Measurements from ENCODE around the gene CHRNB1. TPM values are rescaled to one million over a fixed set of nuclear protein-coding genes. Genes with fewer than 3 reads are reported as not detected.

The CHRNB1 gene
- total RNA-seq (2014; rRNA removed; shearing (Covaris generic)): 33.3 and 36.9 TPM in 2 replicates

DNA sequence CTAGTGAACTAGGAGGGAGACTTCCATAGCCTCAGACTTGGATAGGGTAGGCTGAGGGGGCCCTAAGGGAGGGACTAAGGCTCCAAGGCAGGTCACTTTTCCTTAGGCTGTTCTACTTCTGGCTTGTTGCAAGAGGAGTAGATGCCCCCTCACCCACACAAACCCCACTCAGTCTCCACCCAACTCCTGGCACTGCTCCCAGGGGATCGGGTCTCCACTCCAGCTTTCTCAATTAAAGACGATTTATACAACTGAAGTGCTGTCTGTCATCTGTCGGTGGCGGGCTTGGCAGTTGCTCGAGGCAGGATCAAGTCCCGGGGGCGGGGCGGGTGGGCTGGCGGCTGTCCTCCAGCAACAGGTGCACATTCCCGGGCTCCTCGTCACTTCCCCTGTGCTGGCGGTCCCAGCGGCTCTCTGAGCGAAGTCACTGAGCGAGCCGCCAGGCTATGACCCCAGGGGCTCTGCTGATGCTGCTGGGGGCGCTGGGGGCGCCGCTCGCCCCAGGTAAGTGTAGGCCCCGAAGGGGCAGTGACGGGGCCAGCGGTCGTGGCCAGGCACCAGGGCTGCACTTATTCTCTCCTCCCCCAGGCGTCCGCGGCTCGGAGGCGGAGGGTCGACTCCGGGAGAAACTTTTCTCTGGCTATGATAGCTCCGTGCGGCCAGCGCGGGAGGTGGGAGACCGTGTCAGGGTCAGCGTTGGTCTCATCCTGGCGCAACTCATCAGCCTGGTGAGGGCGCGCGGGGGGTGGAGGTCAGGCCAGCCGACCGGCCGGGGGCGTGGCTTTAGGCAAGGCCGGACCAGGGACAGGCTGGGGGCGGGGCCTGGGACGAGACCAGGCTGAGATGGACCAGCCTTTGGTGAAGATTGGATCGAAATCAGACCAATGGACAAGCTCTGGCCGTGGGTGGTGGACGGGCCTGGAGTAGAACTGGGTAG lies at the start of gene CHRNB1:
Gene CHRNB1 (plus strand): TSS at position 380 of the 937 bp plus-strand sequence. CDS start 67 bp downstream, at position 447.
- Histone ChIP-seq H3K4me1 (peaks cover 19% of the 10 kb centered on the region), H3K9me3 (replicated peaks) (no peaks in the 10 kb centered on the region), H3K4me3 (peak within 1 kb of the TSS; percentile 97), H3K27me3 (no peaks in the 10 kb centered on the region), H3K27ac (peak within 1 kb of the TSS; percentile 100), H3K36me3 (no peaks in the 10 kb centered on the region; the same call in 1 of the 2 replicates)
- DNase-seq: peak; percentile 84 to 88

DNA sequence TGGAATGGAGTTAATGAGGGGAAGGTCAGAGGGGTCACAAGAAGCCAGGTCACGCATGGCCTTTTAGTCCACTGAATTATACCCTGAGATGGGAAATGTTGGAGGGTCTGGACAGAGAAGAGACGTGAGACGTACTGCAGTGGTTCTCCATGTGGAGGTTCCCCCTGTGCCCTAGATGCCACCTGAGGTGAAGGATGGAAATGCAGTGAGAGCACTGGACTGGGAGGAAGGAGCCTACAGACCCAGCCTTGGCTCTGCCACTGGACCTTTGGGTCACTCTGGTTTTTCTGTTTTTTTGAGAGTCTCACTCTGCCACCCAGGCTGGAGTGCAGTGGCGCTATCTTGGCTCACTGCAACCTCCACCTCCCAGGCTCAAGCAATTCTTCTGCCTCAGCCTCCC lies 48.7 kb upstream of the CHRNB1 start:
- Histone ChIP-seq H3K4me3 (no peak overlapping the region), H3K27me3 (no peaks in the 10 kb centered on the region), H3K27ac (no peak overlapping the region), H3K4me1 (no peaks in the 10 kb centered on the region), H3K36me3 (no peaks in the 10 kb centered on the region), H3K9me3 (replicated peaks) (no peaks in the 10 kb centered on the region)
- no peak for DNase-seq

DNA sequence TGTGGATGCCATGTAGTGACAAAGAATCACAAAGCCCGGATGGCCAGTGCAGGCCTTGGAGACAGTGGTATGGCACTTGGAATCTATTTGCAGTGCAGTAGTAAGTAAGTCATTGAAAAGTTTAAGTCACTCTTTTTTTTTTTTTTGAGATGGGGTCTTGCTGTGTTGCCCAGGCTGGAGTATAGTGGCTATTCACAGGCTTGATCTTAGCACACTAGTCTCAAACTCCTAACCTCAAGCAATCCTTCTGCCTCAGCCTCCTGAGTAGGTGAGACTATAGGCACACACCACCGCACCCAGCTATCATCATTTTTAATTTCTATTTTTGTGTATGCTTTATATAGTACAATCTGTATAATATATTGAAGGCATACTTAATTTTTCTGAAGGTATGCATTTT lies 46.2 kb upstream of the CHRNB1 start:
- DNase-seq: no peak
- Histone ChIP-seq H3K27me3 (no peaks in the 10 kb centered on the region), H3K4me3 (no peak overlapping the region), H3K4me1 (no peaks in the 10 kb centered on the region), H3K36me3 (no peaks in the 10 kb centered on the region), H3K9me3 (replicated peaks) (no peaks in the 10 kb centered on the region), H3K27ac (no peak overlapping the region)

DNA sequence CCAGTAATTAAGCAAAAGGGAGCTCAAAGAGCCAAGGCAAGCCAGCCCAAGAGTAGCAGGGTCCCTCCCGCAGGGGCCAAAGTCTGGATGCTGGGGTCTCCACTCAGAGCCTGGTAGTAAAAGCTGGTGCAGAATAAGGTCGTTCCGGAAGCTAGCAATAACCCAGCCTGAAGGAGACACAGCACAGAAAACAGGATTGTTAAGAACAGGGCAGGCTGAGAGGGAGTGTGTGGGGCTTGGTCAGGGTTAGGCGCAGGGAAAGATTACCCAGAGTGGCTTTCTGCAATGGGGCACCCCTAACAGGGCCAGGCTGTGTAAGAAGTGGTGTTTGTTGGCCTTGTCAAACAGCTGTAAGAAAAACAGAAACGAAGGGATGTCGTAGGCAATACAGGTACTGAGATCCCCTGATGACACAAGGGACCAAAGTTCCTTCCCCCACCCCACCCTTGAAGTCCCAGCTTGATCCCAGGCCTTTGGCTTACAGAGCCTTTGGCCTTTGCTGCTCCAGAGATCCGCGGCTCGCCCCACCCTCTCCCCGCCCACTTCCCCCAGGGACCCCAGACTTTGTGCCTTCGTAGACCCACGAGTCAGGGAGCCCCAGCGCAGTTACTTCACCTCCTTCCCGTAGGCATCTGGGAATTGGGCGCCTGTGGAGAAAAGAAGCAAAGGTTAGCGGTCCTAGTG lies 41.7 kb upstream of the CHRNB1 start:
- Histone ChIP-seq H3K27ac (peak overlapping the region; percentile 37; the same call in 1 of the 2 replicates), H3K4me3 (peak overlapping the region; percentile 68), H3K9me3 (replicated peaks) (no peaks in the 10 kb centered on the region), H3K36me3 (no peaks in the 10 kb centered on the region), H3K4me1 (no peaks in the 10 kb centered on the region), H3K27me3 (no peaks in the 10 kb centered on the region)
- peak; percentile 58 to 63 for DNase-seq

- H3K27me3 ChIP-seq: no peaks in the 10 kb centered on the region
- no peaks in the 10 kb centered on the region for H3K36me3 ChIP-seq
- H3K27ac ChIP-seq: peak overlapping the region; percentile 37; the same call in 1 of the 2 replicates
- no peaks in the 10 kb centered on the region for H3K4me1 ChIP-seq
- DNase-seq: no peak
- H3K4me3 ChIP-seq: peak overlapping the region; percentile 68
- no peaks in the 10 kb centered on the region for H3K9me3 ChIP-seq (replicated peaks)
Observed at GRCh38 chr17:7403727-7403976, 41.2 kb upstream of the CHRNB1 start.

- H3K27me3 ChIP-seq: no peaks in the 10 kb centered on the region
- no peaks in the 10 kb centered on the region for H3K9me3 ChIP-seq (replicated peaks)
- peak within 1 kb of the TSS; percentile 37; the same call in 1 of the 2 replicates for H3K27ac ChIP-seq
- no peaks in the 10 kb centered on the region for H3K4me1 ChIP-seq
- peak within 1 kb of the TSS; percentile 68 for H3K4me3 ChIP-seq
- DNase-seq: peak; percentile 95 to 98
- H3K36me3 ChIP-seq: no peaks in the 10 kb centered on the region
Observed at GRCh38 chr17:7403977-7404736, 40.7 kb upstream of the CHRNB1 start, which contains the start of gene TMEM256. TSS of gene TMEM256 (minus strand) at chr17:7404097. CDS start at chr17:7404084, 13 bp downstream.

DNA sequence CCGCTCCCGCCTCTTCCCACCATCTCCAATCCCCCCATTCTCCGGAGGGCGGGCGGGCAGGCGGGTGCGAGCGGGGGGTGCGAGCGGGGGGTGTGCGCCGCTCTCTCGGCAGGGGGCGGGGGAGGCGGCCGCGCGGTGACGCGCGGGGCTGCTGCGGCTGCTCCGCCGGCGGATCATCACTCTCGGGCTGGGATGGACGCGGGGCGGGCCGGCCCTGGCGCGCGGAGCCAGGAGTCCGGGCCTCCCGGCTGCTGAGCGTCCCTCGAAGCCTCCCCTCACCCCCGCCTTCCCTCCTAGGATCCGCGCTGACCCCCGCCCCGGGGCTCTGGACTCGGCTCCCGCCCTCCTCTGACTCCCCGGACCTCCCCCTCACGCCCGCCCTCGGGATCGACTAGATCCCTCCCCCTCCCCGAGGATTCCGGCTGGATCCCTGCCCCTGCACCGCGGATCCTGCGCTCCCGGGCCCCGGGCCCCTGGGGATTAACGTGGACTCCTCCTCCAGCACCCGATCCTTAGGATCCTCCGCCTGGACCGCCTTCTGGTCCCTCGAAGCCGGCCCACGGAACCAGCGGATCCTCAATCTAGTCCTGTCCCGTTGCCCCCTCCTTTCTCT lies 40.0 kb upstream of the CHRNB1 start:
- peak in 1 of 2 experiments; percentile 42 for DNase-seq
- H3K4me3 ChIP-seq: peak overlapping the region; percentile 68
- no peaks in the 10 kb centered on the region for H3K27me3 ChIP-seq
- H3K27ac ChIP-seq: peak overlapping the region; percentile 11; the same call in 1 of the 2 replicates
- no peaks in the 10 kb centered on the region for H3K9me3 ChIP-seq (replicated peaks)
- H3K4me1 ChIP-seq: no peaks in the 10 kb centered on the region
- no peaks in the 10 kb centered on the region for H3K36me3 ChIP-seq

GRCh38 chr17:7405350-7406234 lies 39.3 kb upstream of the CHRNB1 start:
- peak; percentile 10 to 29 for DNase-seq
- H3K36me3 ChIP-seq: no peaks in the 10 kb centered on the region
- H3K27ac ChIP-seq: no peak overlapping the region
- H3K9me3 ChIP-seq (replicated peaks): no peaks in the 10 kb centered on the region
- H3K4me3 ChIP-seq: peak overlapping the region; percentile 68
- no peaks in the 10 kb centered on the region for H3K27me3 ChIP-seq
- H3K4me1 ChIP-seq: no peaks in the 10 kb centered on the region

DNA sequence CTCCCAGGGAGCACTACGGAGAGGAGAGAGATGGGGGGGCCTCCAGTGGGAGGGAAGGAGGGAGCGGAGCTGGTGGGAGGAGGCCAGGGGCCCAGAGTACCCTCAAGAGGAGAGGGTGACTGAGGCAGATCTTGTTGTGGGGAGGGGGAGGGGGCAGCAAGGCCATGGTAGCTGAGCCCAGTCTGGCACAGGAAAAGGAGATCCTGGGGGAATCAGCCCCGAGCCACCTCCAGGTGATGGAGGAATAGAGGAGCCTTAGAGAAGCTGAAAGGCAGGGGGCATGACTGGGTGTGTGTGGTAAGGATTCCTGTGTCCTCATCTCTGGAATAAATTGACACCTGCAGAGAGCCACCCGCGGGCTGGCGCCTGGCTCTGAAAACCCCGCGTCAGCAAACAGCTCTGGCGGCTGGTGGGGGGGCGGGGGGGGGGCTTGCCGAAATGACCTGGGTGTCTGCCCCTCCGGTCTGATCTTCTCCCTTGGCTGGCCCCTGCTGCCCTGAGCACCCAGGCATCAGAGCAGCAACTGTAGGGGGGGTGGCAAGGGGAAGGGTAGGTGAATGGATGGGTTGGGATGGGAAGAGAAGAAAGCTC lies 38.5 kb upstream of the CHRNB1 start:
- no peaks in the 10 kb centered on the region for H3K4me1 ChIP-seq
- DNase-seq: no peak
- no peaks in the 10 kb centered on the region for H3K9me3 ChIP-seq (replicated peaks)
- H3K27ac ChIP-seq: no peak overlapping the region
- H3K27me3 ChIP-seq: no peaks in the 10 kb centered on the region
- H3K36me3 ChIP-seq: no peaks in the 10 kb centered on the region
- H3K4me3 ChIP-seq: peak overlapping the region; percentile 68; the same call in 1 of the 2 replicates

- DNase-seq: no peak
- H3K9me3 ChIP-seq (replicated peaks): no peaks in the 10 kb centered on the region
- no peaks in the 10 kb centered on the region for H3K36me3 ChIP-seq
Observed at GRCh38 chr17:7407082-7407481, 37.8 kb upstream of the CHRNB1 start.

DNA sequence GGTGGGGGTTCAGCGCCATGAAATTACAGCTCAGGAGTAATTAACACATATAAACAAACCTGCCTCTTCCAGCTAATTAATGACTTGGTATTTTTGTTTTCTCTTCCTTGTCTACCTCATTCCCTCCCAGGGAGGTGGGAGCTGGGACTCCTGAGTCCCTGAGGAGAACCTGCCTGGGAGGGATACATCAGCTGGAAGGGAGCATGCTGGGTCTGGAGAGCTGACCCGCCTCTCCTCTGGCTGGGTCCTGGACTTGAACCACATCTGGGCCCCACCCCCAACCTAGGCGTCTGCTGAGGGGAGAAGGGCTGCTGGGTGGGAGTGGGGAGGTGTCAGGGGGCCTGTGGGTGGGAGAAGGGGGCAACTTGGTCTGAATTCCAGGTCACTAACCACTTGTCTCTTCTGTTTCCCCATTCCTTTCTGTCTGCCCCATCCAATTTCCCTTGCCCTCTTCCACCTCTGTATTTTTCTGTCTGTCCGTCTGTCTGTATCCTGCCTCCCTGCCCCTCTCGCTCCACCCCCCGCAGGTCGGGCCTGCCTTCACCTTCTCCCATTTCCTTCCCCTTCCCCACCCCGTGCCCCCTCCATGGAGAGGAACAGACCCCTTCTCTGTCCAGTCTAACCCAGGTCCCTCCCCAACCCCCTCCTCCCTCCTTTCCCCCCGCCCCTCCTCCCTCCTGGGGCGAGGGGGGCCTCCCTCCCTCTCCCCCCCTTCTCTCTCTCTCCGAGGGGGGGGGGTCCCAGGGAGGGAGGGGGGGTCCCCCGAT lies 37.2 kb upstream of the CHRNB1 start, which contains the start of gene NLGN2:
Gene NLGN2 (plus strand): TSS at position 361 of the 767 bp plus-strand sequence. CDS start 411 bp downstream, outside the sequence.
- H3K9me3 ChIP-seq (replicated peaks): no peaks in the 10 kb centered on the region
- H3K36me3 ChIP-seq: no peaks in the 10 kb centered on the region
- H3K27ac ChIP-seq: no peak within 1 kb of the TSS
- H3K27me3 ChIP-seq: no peaks in the 10 kb centered on the region
- H3K4me3 ChIP-seq: no peak within 1 kb of the TSS
- H3K4me1 ChIP-seq: no peaks in the 10 kb centered on the region
- DNase-seq: no peak

More at GRCh38 chr17:7407082-7407481, 37.8 kb upstream of the CHRNB1 start:
- Histone ChIP-seq H3K27ac (no peak overlapping the region), H3K4me3 (no peak overlapping the region), H3K27me3 (no peaks in the 10 kb centered on the region), H3K4me1 (no peaks in the 10 kb centered on the region)

- Histone ChIP-seq H3K36me3 (no peaks in the 10 kb centered on the region), H3K4me3 (no peak overlapping the region), H3K27ac (no peak overlapping the region), H3K27me3 (no peaks in the 10 kb centered on the region), H3K4me1 (no peaks in the 10 kb centered on the region), H3K9me3 (replicated peaks) (no peaks in the 10 kb centered on the region)
- no peak for DNase-seq
Observed at GRCh38 chr17:7408252-7408727, 36.6 kb upstream of the CHRNB1 start.
